Loucy (cell line): Measurements from ENCODE around the gene IQGAP1.
A peak's percentile ranks its signal among the peaks of the same experiment; 100 is the strongest.

ENCODE experiments used
- H2AFZ ChIP-seq: fragments of 200-600 bp; sonication (generic); 2 replicates; pipeline ENCODE4 v1.6.0; 2016; ENCODE audit warnings: antibody characterized with exemption, mild to moderate bottlenecking, low read length, moderate library complexity
- H3F3A ChIP-seq: fragments of 200-600 bp; 2 replicates; pipeline ENCODE4 v1.6.0; 2016; ENCODE audit warnings: antibody characterized with exemption, low read depth, mild to moderate bottlenecking
- H3K27me3 ChIP-seq: fragments of 200-600 bp; sonication (generic); 2 replicates; pipeline ENCODE4 v1.6.1; 2014; ENCODE audit warnings: low read length, mild to moderate bottlenecking; ENCODE audit not compliant: insufficient read depth, poor library complexity, severe bottlenecking
- H3K36me3 ChIP-seq: fragments of 200-600 bp; sonication (generic); 2 replicates; pipeline ENCODE4 v1.6.1; 2016; ENCODE audit warnings: low read length; ENCODE audit not compliant: insufficient read depth
- H3K4me1 ChIP-seq: fragments of 200-600 bp; sonication (generic); 2 replicates; pipeline ENCODE4 v1.5.1; 2014; ENCODE audit warnings: low read length, mild to moderate bottlenecking; ENCODE audit not compliant: insufficient read depth, poor library complexity, severe bottlenecking
- H3K4me2 ChIP-seq: fragments of 200-600 bp; sonication (generic); 2 replicates; pipeline ENCODE4 v1.6.0; 2014; ENCODE audit warnings: antibody characterized with exemption, low read length, low read depth, mild to moderate bottlenecking; ENCODE audit not compliant: poor library complexity, severe bottlenecking
- H3K4me3 ChIP-seq: fragments of 200-600 bp; sonication (generic); 2 replicates; pipeline ENCODE4 v1.5.1; 2014; ENCODE audit warnings: low read length, mild to moderate bottlenecking, mixed read lengths; ENCODE audit not compliant: poor library complexity, severe bottlenecking
- H3K79me2 ChIP-seq: fragments of 200-600 bp; sonication (generic); 2 replicates; pipeline ENCODE4 v1.6.1; 2014; ENCODE audit warnings: low read length; ENCODE audit not compliant: insufficient read depth
- H3K9ac ChIP-seq: fragments of 200-600 bp; sonication (generic); 2 replicates; pipeline ENCODE4 v1.6.0; 2014; ENCODE audit warnings: mild to moderate bottlenecking, low read depth, low read length, moderate library complexity; ENCODE audit not compliant: poor library complexity, severe bottlenecking
- H3K9me2 ChIP-seq: fragments of 200-600 bp; sonication (generic); replicated peaks from 2 replicates; pipeline ENCODE4 v1.6.1; 2016; ENCODE audit warnings: low read depth, low read length, mixed read lengths
- H3K9me3 ChIP-seq: fragments of 200-600 bp; sonication (generic); 2 replicates; pipeline ENCODE4 v1.6.1; 2014; ENCODE audit warnings: mild to moderate bottlenecking, antibody characterized with exemption, low read length, low read depth; ENCODE audit not compliant: insufficient read depth
- H4K20me1 ChIP-seq: fragments of 200-600 bp; sonication (generic); 2 replicates; pipeline ENCODE4 v1.6.0; 2014; ENCODE audit warnings: antibody characterized with exemption, low read length, mild to moderate bottlenecking; ENCODE audit not compliant: insufficient read depth, poor library complexity, severe bottlenecking
- CTCF ChIP-seq: fragments of 200-600 bp; sonication (generic); conservative IDR thresholded peaks from 2 replicates; pipeline ENCODE4 v1.5.1; 2014; ENCODE audit warnings: mild to moderate bottlenecking, antibody characterized with exemption, low read length
- EZH2phosphoT487 ChIP-seq: fragments of 200-600 bp; IDR thresholded peaks from 2 replicates; pipeline ENCODE4 v1.6.1; 2018; ENCODE audit warnings: antibody characterized with exemption, mild to moderate bottlenecking, moderate library complexity, borderline replicate concordance

The IQGAP1 gene

GRCh38 chr15:90393040-90393439 is 5.0 kb downstream of the IQGAP1 start:
- no peaks in the 10 kb centered on the region; the same call in 1 of the 2 replicates for H3K36me3 ChIP-seq
- H3K9me2 ChIP-seq, result no peaks in the 10 kb centered on the region
- no peak overlapping the region for H3K9ac ChIP-seq
- no peak overlapping the region for H2AFZ ChIP-seq
- H4K20me1 ChIP-seq, result peaks cover 11% of the 10 kb centered on the region
- no peak overlapping the region for H3K4me3 ChIP-seq
- no peaks in the 10 kb centered on the region for H3F3A ChIP-seq
- no peak overlapping the region for H3K4me2 ChIP-seq
- peaks cover 90% of the 10 kb centered on the region for H3K79me2 ChIP-seq
- no peaks in the 10 kb centered on the region for H3K27me3 ChIP-seq
- H3K4me1 ChIP-seq, result peaks cover 35% of the 10 kb centered on the region
- no peaks in the 10 kb centered on the region for H3K9me3 ChIP-seq
- TF ChIP-seq EZH2phosphoT487 (no peak), CTCF (no peak)

- Histone ChIP-seq H3K4me3 (no peak overlapping the region), H3K9ac (no peak overlapping the region), H4K20me1 (peaks cover 8% of the 10 kb centered on the region), H3K79me2 (peaks cover 93% of the 10 kb centered on the region), H3F3A (no peaks in the 10 kb centered on the region), H3K36me3 (no peaks in the 10 kb centered on the region; the same call in 1 of the 2 replicates), H3K9me2 (no peaks in the 10 kb centered on the region), H3K9me3 (no peaks in the 10 kb centered on the region), H2AFZ (no peak overlapping the region), H3K27me3 (no peaks in the 10 kb centered on the region), H3K4me1 (peaks cover 33% of the 10 kb centered on the region), H3K4me2 (no peak overlapping the region)
- TF ChIP-seq EZH2phosphoT487 (no peak), CTCF (no peak)
Measured at GRCh38 chr15:90394074-90394473, 6.0 kb downstream of the IQGAP1 start.

DNA sequence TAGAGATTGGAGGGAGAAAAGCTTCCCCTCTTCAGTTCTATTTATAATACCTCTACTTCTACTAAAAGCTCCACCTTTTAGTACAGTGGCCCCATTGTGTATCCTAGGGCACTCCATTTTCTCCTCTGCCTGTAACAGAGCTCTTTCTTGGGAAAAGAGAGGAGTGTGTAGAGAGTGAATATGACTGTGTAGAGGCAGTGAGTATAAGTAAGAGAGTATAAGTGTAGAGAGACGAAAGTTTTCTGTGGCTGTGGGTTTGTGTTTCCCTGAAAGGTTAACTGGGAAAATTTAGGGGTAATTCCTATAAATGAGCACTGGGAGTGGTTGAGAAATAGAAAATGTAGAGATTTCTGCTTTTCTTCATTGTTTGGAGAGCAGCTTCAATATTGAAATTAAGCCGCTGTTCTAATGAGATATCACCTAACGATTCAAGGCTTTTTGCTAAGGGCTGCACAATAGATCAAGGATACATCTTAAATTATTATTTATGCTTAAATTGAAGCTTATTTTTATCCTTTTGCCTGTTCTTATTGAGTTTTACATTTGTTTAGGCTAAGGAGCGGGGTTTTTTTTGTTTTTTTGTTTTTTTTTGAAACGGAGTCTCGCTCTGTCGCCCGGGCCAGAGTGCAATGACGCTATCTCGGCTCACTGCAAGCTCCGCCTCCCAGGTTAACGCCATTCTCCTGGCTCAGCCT is 6.9 kb downstream of the IQGAP1 start:
- H3K27me3 ChIP-seq, result no peaks in the 10 kb centered on the region
- H3K4me1 ChIP-seq, result peaks cover 33% of the 10 kb centered on the region
- H3F3A ChIP-seq, result no peaks in the 10 kb centered on the region
- H2AFZ ChIP-seq, result no peak overlapping the region
- H4K20me1 ChIP-seq, result peaks cover 8% of the 10 kb centered on the region
- no peak overlapping the region for H3K9ac ChIP-seq
- H3K79me2 ChIP-seq, result peaks cover 93% of the 10 kb centered on the region
- H3K9me3 ChIP-seq, result no peaks in the 10 kb centered on the region
- H3K9me2 ChIP-seq, result no peaks in the 10 kb centered on the region
- H3K36me3 ChIP-seq, result no peaks in the 10 kb centered on the region; the same call in 1 of the 2 replicates
- H3K4me2 ChIP-seq, result peak overlapping the region; percentile 0
- TF ChIP-seq EZH2phosphoT487, result no peak
- TF ChIP-seq CTCF, result no peak
- no peak overlapping the region for H3K4me3 ChIP-seq
